GM23338 (cell line): ENCODE measurements around the gene SBF1. TPM values are rescaled to one million over a fixed set of nuclear protein-coding genes. Genes with fewer than 3 reads are reported as not detected.

ENCODE experiments used
- ATAC-seq: fragments of 200-7000 bp; cut with Tn5 transposase; 3 replicates; pipeline ENCODE4 v1.9.1; 2020
- DNase-seq: peaks from one replicate; pipeline ENCODE4 v3.0.0-alpha.2; 2015; ENCODE audit warnings: low spot score
- H2AFZ ChIP-seq: fragments of 200-600 bp; sonication (generic); 2 replicates; pipeline ENCODE4 v1.8.0; 2016; ENCODE audit warnings: antibody characterized with exemption, mild to moderate bottlenecking, moderate library complexity
- H3F3A ChIP-seq: fragments of 200-600 bp; sonication (generic); replicated peaks from 2 replicates; pipeline ENCODE4 v1.8.0; 2017; ENCODE audit warnings: antibody characterized with exemption, mixed run types, low read depth
- H3K27ac ChIP-seq: fragments of 200-600 bp; sonication (generic); 2 replicates; pipeline ENCODE4 v1.6.1; 2016; ENCODE audit warnings: low read depth
- H3K27me3 ChIP-seq: fragments of 200-600 bp; sonication (generic); 2 replicates; pipeline ENCODE4 v1.8.0; 2016; ENCODE audit warnings: mild to moderate bottlenecking, mixed run types, moderate library complexity; ENCODE audit not compliant: insufficient read depth
- H3K36me3 ChIP-seq: fragments of 200-600 bp; sonication (generic); 2 replicates; pipeline ENCODE4 v1.8.0; 2016; ENCODE audit warnings: mild to moderate bottlenecking; ENCODE audit not compliant: insufficient read depth
- H3K4me1 ChIP-seq: fragments of 200-600 bp; sonication (generic); 2 replicates; pipeline ENCODE4 v1.8.0; 2016; ENCODE audit warnings: mild to moderate bottlenecking, moderate library complexity; ENCODE audit not compliant: insufficient read depth
- H3K4me2 ChIP-seq: fragments of 200-600 bp; sonication (generic); 2 replicates; pipeline ENCODE4 v1.7.1; 2017; ENCODE audit warnings: mixed run types
- H3K4me3 ChIP-seq: fragments of 200-600 bp; sonication (generic); 2 replicates; pipeline ENCODE4 v1.6.1; 2016; ENCODE audit warnings: mixed run types
- H3K79me2 ChIP-seq: fragments of 200-600 bp; sonication (generic); replicated peaks from 2 replicates; pipeline ENCODE4 v1.8.0; 2017; ENCODE audit warnings: mild to moderate bottlenecking; ENCODE audit not compliant: insufficient read depth
- H3K9me2 ChIP-seq: fragments of 200-600 bp; sonication (generic); 2 replicates; pipeline ENCODE4 v1.8.0; 2017; ENCODE audit not compliant: insufficient read depth
- H4K20me1 ChIP-seq: fragments of 200-600 bp; sonication (generic); replicated peaks from 2 replicates; pipeline ENCODE4 v1.8.0; 2017; ENCODE audit warnings: mild to moderate bottlenecking; ENCODE audit not compliant: insufficient read depth
- H3K27ac Mint-ChIP-seq: 2 replicates; pipeline ENCODE4 v1.8.0; 2020; ENCODE audit warnings: inconsistent platforms, mild to moderate bottlenecking, moderate library complexity, mixed read lengths
- H3K27me3 Mint-ChIP-seq: 3 replicates; pipeline ENCODE4 v1.8.0; 2022; ENCODE audit warnings: low read depth, mild to moderate bottlenecking, moderate library complexity, mixed read lengths, inconsistent platforms; ENCODE audit not compliant: insufficient read depth, poor library complexity
- H3K36me3 Mint-ChIP-seq: 3 replicates; pipeline ENCODE4 v1.8.0; 2021; ENCODE audit warnings: low read depth, mild to moderate bottlenecking, inconsistent platforms, moderate library complexity, mixed read lengths
- H3K4me1 Mint-ChIP-seq: 3 replicates; pipeline ENCODE4 v1.8.0; 2020; ENCODE audit warnings: mild to moderate bottlenecking, inconsistent platforms, mixed read lengths
- H3K4me3 Mint-ChIP-seq: 3 replicates; pipeline ENCODE4 v1.8.0; 2021; ENCODE audit warnings: moderate library complexity, mild to moderate bottlenecking, inconsistent platforms, mixed read lengths
- H3K9me3 Mint-ChIP-seq: 3 replicates; pipeline ENCODE4 v1.8.0; 2020; ENCODE audit warnings: moderate library complexity, mild to moderate bottlenecking, inconsistent platforms, mixed read lengths
- CTCF ChIP-seq, 2 experiments: fragments of 200-600 bp in 1 of 2; sonication (generic) in 1 of 2; conservative IDR thresholded peaks; 2 replicates each; pipeline versions ENCODE4 v1.5.1 to v1.6.1; 2016 to 2017; ENCODE audit warnings: antibody characterized with exemption in 2 of 2, low read depth in 2 of 2, mild to moderate bottlenecking in 2 of 2, moderate library complexity in 1 of 2
- ETS1 ChIP-seq: IDR thresholded peaks from 2 replicates; pipeline ENCODE4 v1.6.1; 2016; ENCODE audit warnings: antibody characterized with exemption
- EZH2 ChIP-seq: fragments of 200-600 bp; sonication (generic); IDR thresholded peaks from one replicate; pipeline ENCODE4 v1.8.0; 2017; ENCODE audit warnings: antibody characterized with exemption, mild to moderate bottlenecking, low read depth; ENCODE audit not compliant: unreplicated experiment
- POLR2AphosphoS5 ChIP-seq: IDR thresholded peaks from 2 replicates; pipeline ENCODE4 v1.6.1; 2016; ENCODE audit warnings: antibody characterized with exemption, low read depth
- REST ChIP-seq: IDR thresholded peaks from one replicate; pipeline ENCODE4 v1.6.1; 2018; ENCODE audit warnings: antibody characterized with exemption; ENCODE audit not compliant: unreplicated experiment
- ZNF462 ChIP-seq: fragments of 250-450 bp; sonication (Bioruptor Pico); IDR thresholded peaks from 2 replicates; pipeline ENCODE4 v1.5.0; 2020; ENCODE audit warnings: mild to moderate bottlenecking, moderate library complexity
- polyA plus RNA-seq: library from polyadenylated mRNA; unstranded; fragments of >200 nt; fragmentation: Nextera tagmentation; extraction: Ambion mirVana; gene quantifications from 2 replicates; pipeline ENCODE4 v1.2.1, GENCODE V29; 2016
- total RNA-seq: library from RNA; depleted of rRNA; stranded (reverse); fragments of >200 nt; shearing (Covaris generic); gene quantifications from 2 replicates; pipeline ENCODE4 v1.2.3, GENCODE V29; 2014

The SBF1 gene
- total and polyA plus RNA-seq, 2 experiments from 2014 or later: 26.5 to 85.4 TPM

- H3K27ac Mint-ChIP-seq: no peak overlapping the region
- Histone ChIP-seq H3K27ac (no peak overlapping the region), H3K4me2 (no peak overlapping the region), H3K79me2 (no peaks in the 10 kb centered on the region), H3K4me3 (no peak overlapping the region), H4K20me1 (no peaks in the 10 kb centered on the region; the same call in 1 of the 2 replicates), H3K4me1 (no peaks in the 10 kb centered on the region; the same call in 1 of the 2 replicates), H3K36me3 (no peaks in the 10 kb centered on the region), H3K9me2 (no peaks in the 10 kb centered on the region), H3F3A (peaks cover 5% of the 10 kb centered on the region; the same call in 1 of the 2 replicates), H3K27me3 (no peaks in the 10 kb centered on the region), H2AFZ (no peak overlapping the region)
- 0 out of 3 replicates have a peak, but pooled peaks cover 6% of the 10 kb centered on the region for H3K36me3 Mint-ChIP-seq
- H3K9me3 Mint-ChIP-seq: no peaks in the 10 kb centered on the region
- DNase-seq (no peak), ATAC-seq (no peak)
- no peak for TF ChIP-seq REST
- peaks cover 7% of the 10 kb centered on the region; the same call in 1 of the 3 replicates for H3K4me1 Mint-ChIP-seq
- no peak overlapping the region for H3K4me3 Mint-ChIP-seq
- H3K27me3 Mint-ChIP-seq: peaks cover 19% of the 10 kb centered on the region
Observed at GRCh38 chr22:50439871-50440331, 34.9 kb downstream of the SBF1 start.

GRCh38 chr22:50439314-50439870, 35.4 kb downstream of the SBF1 start:
- Mint-ChIP-seq H3K27me3 (peaks cover 15% of the 10 kb centered on the region), H3K36me3 (0 out of 3 replicates have a peak, but pooled peaks cover 6% of the 10 kb centered on the region), H3K4me3 (no peak overlapping the region), H3K9me3 (no peaks in the 10 kb centered on the region), H3K4me1 (0 out of 3 replicates have a peak, but pooled peaks cover 3% of the 10 kb centered on the region), H3K27ac (no peak overlapping the region)
- Histone ChIP-seq H3F3A (0 out of 2 replicates have a peak, but pooled peaks cover 5% of the 10 kb centered on the region), H3K4me1 (no peaks in the 10 kb centered on the region), H3K4me2 (no peak overlapping the region), H3K4me3 (no peak overlapping the region), H3K9me2 (no peaks in the 10 kb centered on the region), H3K36me3 (no peaks in the 10 kb centered on the region), H3K27me3 (no peaks in the 10 kb centered on the region), H4K20me1 (no peaks in the 10 kb centered on the region; the same call in 1 of the 2 replicates), H3K79me2 (no peaks in the 10 kb centered on the region), H2AFZ (no peak overlapping the region), H3K27ac (no peak overlapping the region)
- DNase-seq: no peak
- no peak for ATAC-seq
- TF ChIP-seq ZNF462 (CRISPR knock-in tag) (no peak), EZH2 (no peak), POLR2AphosphoS5 (no peak), ETS1 (no peak), CTCF (conservative IDR thresholded peaks at IDR 0.05; ENCODE audit: low read depth in 2 of 2) (no peak)
